PC-9 (cell line): Measurements from ENCODE around the gene SPRR2D.

ENCODE experiments used
- CTCF ChIP-seq: fragments of 200-600 bp; sonication (generic); conservative IDR thresholded peaks from 2 replicates; pipeline ENCODE4 v1.6.1; 2017; ENCODE audit warnings: mixed run types, antibody characterized with exemption, mild to moderate bottlenecking, moderate library complexity
- EZH2 ChIP-seq: fragments of 200-600 bp; sonication (generic); IDR thresholded peaks from 2 replicates; pipeline ENCODE4 v1.8.0; 2017; ENCODE audit warnings: antibody characterized with exemption, low read depth

GRCh38 chr1:153087652-153088051, 46.7 kb upstream of the SPRR2D start:
- TF ChIP-seq CTCF, result no peak
- no peak for TF ChIP-seq EZH2
